ENCODE measurements around the gene USP49.
A peak's percentile ranks its signal among the peaks of the same experiment; 100 is the strongest.
"Not testable (repeated sequence)": the region's sequence is repeated elsewhere in the genome, so short reads cannot be mapped to it uniquely, and the experiment has no call there.

USP49 gene

GRCh38 chr6:41813469-41813868, 81.7 kb downstream of the USP49 start:
- DNase-seq (ENCODE audit: low read depth) = no peak
- no peak overlapping the region for H3K4me3 ChIP-seq (ENCODE audit: low read length)
- TF ChIP-seq CTCF (conservative IDR thresholded peaks at IDR 0.05; ENCODE audit: low read depth, low read length) = no peak

GRCh38 chr6:41811946-41812345, 83.2 kb downstream of the USP49 start:
- H3K4me3 ChIP-seq (ENCODE audit: low read length); DNase-seq (ENCODE audit: low read depth): not testable (repeated sequence)

GRCh38 chr6:41811095-41811494, 84.1 kb downstream of the USP49 start:
- no peak for TF ChIP-seq CTCF (conservative IDR thresholded peaks at IDR 0.05; ENCODE audit: low read depth, low read length)
- no peak overlapping the region for H3K4me3 ChIP-seq (ENCODE audit: low read length)
- no peak for DNase-seq (ENCODE audit: low read depth)

- no peak for DNase-seq (ENCODE audit: low read depth)
- no peak overlapping the region for H3K4me3 ChIP-seq (ENCODE audit: low read length)
- TF ChIP-seq CTCF (conservative IDR thresholded peaks at IDR 0.05; ENCODE audit: low read depth, low read length) = no peak
These were observed 89.1 kb downstream of the USP49 start for GRCh38 chr6:41805830-41806774.

- peak; percentile 75 for TF ChIP-seq CTCF (conservative IDR thresholded peaks at IDR 0.05; ENCODE audit: low read depth, low read length)
- DNase-seq (ENCODE audit: low read depth) = no peak
- H3K4me3 ChIP-seq (ENCODE audit: low read length) = no peak overlapping the region
These were observed 93.8 kb downstream of the USP49 start for GRCh38 chr6:41801380-41801779.

- H3K4me3 ChIP-seq (ENCODE audit: low read length) = no peak overlapping the region
- DNase-seq (ENCODE audit: low read depth) = no peak
- no peak for TF ChIP-seq CTCF (conservative IDR thresholded peaks at IDR 0.05; ENCODE audit: low read depth, low read length)
These were observed 95.6 kb downstream of the USP49 start for GRCh38 chr6:41799559-41799911.

- DNase-seq (ENCODE audit: low read depth) = no peak
- no peak overlapping the region for H3K4me3 ChIP-seq (ENCODE audit: low read length)
- TF ChIP-seq CTCF (conservative IDR thresholded peaks at IDR 0.05; ENCODE audit: low read depth, low read length) = no peak
These were observed 96.1 kb downstream of the USP49 start for GRCh38 chr6:41798901-41799558.

All from retinal pigment epithelial cell (primary cell).